ENCODE data around the gene APLP2. TPM values are rescaled to one million over a fixed set of nuclear protein-coding genes. Genes with fewer than 3 reads are reported as not detected.
"Not testable (repeated sequence)": the region's sequence is repeated elsewhere in the genome, so short reads cannot be mapped to it uniquely, and the experiment has no call there.

APLP2 gene
- total and polyA plus RNA-seq, 12 donors = 115 to 414 (median 299) TPM

DNA sequence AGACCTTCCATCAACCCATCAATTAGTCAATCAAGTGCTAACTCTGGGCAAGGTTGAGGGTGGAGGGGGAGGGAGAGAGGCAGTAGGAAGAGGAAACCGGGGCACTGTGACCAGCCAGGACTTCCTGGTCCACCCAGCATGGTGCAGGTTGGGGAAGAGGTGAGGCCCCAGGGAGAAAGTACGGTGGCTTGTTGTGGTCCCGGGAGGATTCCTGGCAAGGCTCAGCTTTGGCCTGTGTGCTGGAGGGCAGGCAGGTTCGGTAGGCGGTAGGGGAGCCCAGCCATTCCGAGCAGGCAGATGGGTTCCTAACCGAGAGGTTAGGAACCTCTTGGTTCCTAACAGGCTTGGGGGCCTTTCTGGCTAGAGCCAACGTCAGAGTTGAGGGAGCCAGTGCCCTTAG is 100.7 kb downstream of the APLP2 start:
- no peak for TF ChIP-seq CTCF (IDR thresholded peaks at IDR 0.05)
- Histone ChIP-seq H3K4me1 (peaks cover 0 to 22% (median 0%) of the 10 kb centered on the region in 9 donors), H3K27me3 (peaks cover 0 to 4% (median 0%) of the 10 kb centered on the region in 7 donors), H3K9me3 (peaks cover 0 to 12% (median 3%) of the 10 kb centered on the region in 11 donors), H3K27ac (no peak overlapping the region), H3K4me3 (no peak overlapping the region), H3K36me3 (no peaks in the 10 kb centered on the region)
- 80 to 83% methylated on average over 8 of the region's 8 CpGs for WGBS, 2 donors
- ATAC-seq (no peak), DNase-seq (no peak)
- intact Hi-C loops (cut with DNase I) = no loop called here

DNA sequence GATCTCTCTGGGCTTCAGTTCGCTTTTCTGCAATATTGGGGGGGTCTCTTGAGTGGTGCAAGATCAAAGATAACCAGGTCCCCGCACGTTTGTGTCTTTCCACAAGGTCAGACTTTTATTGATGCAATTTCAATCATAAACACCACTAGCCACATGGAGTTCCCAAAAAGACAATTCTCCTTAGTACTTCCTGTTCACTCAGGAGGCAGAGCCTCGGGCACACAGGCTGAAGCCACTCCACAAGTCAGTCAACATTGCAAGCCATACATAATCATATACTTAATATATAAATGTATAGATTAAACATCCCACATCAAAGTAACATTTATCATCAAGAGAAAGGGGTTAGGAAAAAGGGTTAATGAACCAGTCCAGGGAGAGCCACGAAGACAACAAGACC is 101.8 kb downstream of the APLP2 start:
- Histone ChIP-seq H3K27ac (no peak overlapping the region), H3K27me3 (peaks cover 0 to 4% (median 0%) of the 10 kb centered on the region in 7 donors), H3K4me1 (peaks cover 0 to 10% (median 0%) of the 10 kb centered on the region in 9 donors), H3K4me3 (no peak overlapping the region), H3K36me3 (no peaks in the 10 kb centered on the region), H3K9me3 (peaks cover 0 to 22% (median 3%) of the 10 kb centered on the region in 11 donors)
- intact Hi-C loops (cut with DNase I) = no loop called here
- no peak for TF ChIP-seq CTCF (IDR thresholded peaks at IDR 0.05)
- WGBS, 2 donors = 53 to 61% methylated on average over 5 of the region's 5 CpGs
- DNase-seq (no peak), ATAC-seq (no peak)

- H3K4me3 ChIP-seq; H3K27ac ChIP-seq; H3K36me3 ChIP-seq; intact Hi-C loops (cut with DNase I); ATAC-seq; H3K27me3 ChIP-seq; DNase-seq; H3K4me1 ChIP-seq: not testable (repeated sequence)
- WGBS, 2 donors = 62 to 79% methylated on average over 3 of the region's 3 CpGs
- peaks cover 0 to 22% (median 3%) of the 10 kb centered on the region in 11 donors for H3K9me3 ChIP-seq
These were observed 102.3 kb downstream of the APLP2 start for GRCh38 chr11:130172001-130172400.

GRCh38 chr11:130174642-130175041 is 104.9 kb downstream of the APLP2 start:
- Histone ChIP-seq H3K27me3 (no peaks in the 10 kb centered on the region), H3K36me3 (no peaks in the 10 kb centered on the region), H3K27ac (no peak overlapping the region), H3K4me3 (no peak overlapping the region), H3K9me3 (peaks cover 0 to 22% (median 3%) of the 10 kb centered on the region in 11 donors), H3K4me1 (peaks cover 13 to 24% (median 19%) of the 10 kb centered on the region in 9 donors)
- TF ChIP-seq CTCF (IDR thresholded peaks at IDR 0.05) = no peak
- 96 to 99% methylated on average over 4 of the region's 4 CpGs for WGBS, 2 donors
- ATAC-seq = no peak
- DNase-seq = no peak
- intact Hi-C loops (cut with DNase I) = no loop called here

GRCh38 chr11:130175898-130176297 is 106.2 kb downstream of the APLP2 start:
- H3K27ac ChIP-seq = no peak overlapping the region
- DNase-seq (no peak), ATAC-seq (no peak)
- whole genome bisulfite sequencing, 2 donors = 84 to 88% methylated on average over 5 of the region's 5 CpGs
- H3K4me1 ChIP-seq = peaks cover 16 to 37% (median 31%) of the 10 kb centered on the region in 9 donors
- no peaks in the 10 kb centered on the region for H3K27me3 ChIP-seq
- H3K9me3 ChIP-seq = peaks cover 0 to 22% (median 3%) of the 10 kb centered on the region in 11 donors
- H3K36me3 ChIP-seq = no peaks in the 10 kb centered on the region
- no peak overlapping the region for H3K4me3 ChIP-seq
- no peak for TF ChIP-seq CTCF (IDR thresholded peaks at IDR 0.05)
- intact Hi-C loops (cut with DNase I) = no loop called here

Measured in heart right ventricle (tissue), 16 donors.